Measurements from ENCODE around the gene ZHX3. TPM values are rescaled to one million over a fixed set of nuclear protein-coding genes. Genes with fewer than 3 reads are reported as not detected.

Gene ZHX3
- total RNA-seq, 6 experiments from 2014 or later, result 17.6 to 47.4 (median 26.2) TPM

DNA sequence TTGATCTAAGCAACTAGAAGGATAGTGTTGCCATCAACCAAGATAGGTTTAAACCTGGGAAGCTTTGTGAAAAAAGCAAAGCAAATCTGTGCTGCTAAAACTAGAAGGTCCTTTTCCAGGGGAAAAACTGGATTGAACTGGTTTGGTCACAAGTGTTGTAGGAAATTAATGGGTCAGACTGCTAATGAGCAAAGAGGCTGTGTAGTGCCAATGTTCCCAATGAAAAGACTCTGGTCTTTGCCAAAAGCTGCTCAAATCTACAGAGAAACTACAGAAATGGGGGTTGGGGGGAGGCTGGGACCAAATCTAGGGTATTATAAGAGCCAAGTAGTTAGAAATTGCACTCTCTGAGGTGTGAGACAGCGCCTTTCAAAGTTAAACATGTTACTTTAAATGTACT, 95.2 kb downstream of the ZHX3 start:
- Histone ChIP-seq H3K27me3 (no peaks in the 10 kb centered on the region), H3K27ac (no peak overlapping the region), H3K9me3 (no peaks in the 10 kb centered on the region), H3K36me3 (no peaks in the 10 kb centered on the region), H3K4me3 (no peak overlapping the region), H3K4me1 (no peaks in the 10 kb centered on the region)
- ATAC-seq (no peak), DNase-seq (no peak)
- no CpG with 5 or more reads among the region's 1 CpG for WGBS (ENCODE audit: insufficient coverage, low coverage, low lambda C conversion rate, missing lambda C conversion rate)
- no peak for TF ChIP-seq CTCF (IDR thresholded peaks at IDR 0.05)
- TF ChIP-seq POLR2A (IDR thresholded peaks at IDR 0.05), result no peak
- intact Hi-C loops (cut with DNase I), result loop anchor here in 1 of 2 donors (10.0 kb wide), 1 partner anchor 47 kb away; no protein-coding TSS in a partner anchor

GRCh38 chr20:41221614-41222218, 95.8 kb downstream of the ZHX3 start:
- intact Hi-C loops (cut with DNase I), result loop anchor here in 1 of 2 donors (10.0 kb wide), 1 partner anchor 47 kb away; no protein-coding TSS in a partner anchor
- H3K36me3 ChIP-seq, result no peaks in the 10 kb centered on the region
- no peak for DNase-seq
- WGBS (ENCODE audit: insufficient coverage, low coverage, low lambda C conversion rate, missing lambda C conversion rate), result 92% methylated on average over 4 of the region's 5 CpGs
- no peak for TF ChIP-seq CTCF (IDR thresholded peaks at IDR 0.05)
- TF ChIP-seq POLR2A (IDR thresholded peaks at IDR 0.05), result no peak
- H3K27me3 ChIP-seq, result no peaks in the 10 kb centered on the region
- H3K9me3 ChIP-seq, result no peaks in the 10 kb centered on the region
- ATAC-seq, result no peak
- H3K4me3 ChIP-seq, result no peak overlapping the region
- no peaks in the 10 kb centered on the region for H3K4me1 ChIP-seq
- no peak overlapping the region for H3K27ac ChIP-seq

- intact Hi-C loops (cut with DNase I), result loop anchor here in 1 of 2 donors (10.0 kb wide), 1 partner anchor 45 kb away; no protein-coding TSS in a partner anchor
- TF ChIP-seq POLR2A (IDR thresholded peaks at IDR 0.05) (no peak), CTCF (IDR thresholded peaks at IDR 0.05) (no peak)
- Histone ChIP-seq H3K9me3 (no peaks in the 10 kb centered on the region), H3K36me3 (no peaks in the 10 kb centered on the region), H3K27ac (no peak overlapping the region), H3K27me3 (no peaks in the 10 kb centered on the region), H3K4me3 (no peak overlapping the region), H3K4me1 (no peaks in the 10 kb centered on the region)
- DNase-seq (no peak), ATAC-seq (no peak)
- 100% methylated on average over 2 of the region's 2 CpGs for WGBS (ENCODE audit: insufficient coverage, low coverage, low lambda C conversion rate, missing lambda C conversion rate)
Observed at GRCh38 chr20:41219824-41220223, 97.7 kb downstream of the ZHX3 start.

GRCh38 chr20:41218466-41218865, 99.1 kb downstream of the ZHX3 start:
- Histone ChIP-seq H3K4me3 (no peak overlapping the region), H3K27me3 (no peaks in the 10 kb centered on the region), H3K27ac (no peak overlapping the region), H3K36me3 (no peaks in the 10 kb centered on the region), H3K9me3 (no peaks in the 10 kb centered on the region), H3K4me1 (no peaks in the 10 kb centered on the region)
- TF ChIP-seq CTCF (IDR thresholded peaks at IDR 0.05), result no peak
- no peak for TF ChIP-seq POLR2A (IDR thresholded peaks at IDR 0.05)
- intact Hi-C loops (cut with DNase I), result no loop called here
- ATAC-seq, result no peak
- WGBS (ENCODE audit: insufficient coverage, low coverage, low lambda C conversion rate, missing lambda C conversion rate), result 77% methylated on average over 2 of the region's 2 CpGs
- DNase-seq, result no peak

Data from right lobe of liver (tissue), 6 donors.